WERI-Rb-1 (cell line): ENCODE results near the gene BCL2.

Experiments
- DNase-seq: peaks from one replicate; pipeline ENCODE4 v3.0.0-alpha.2; 2020
- H3K27ac ChIP-seq: fragments of 250-450 bp; sonication (Bioruptor Pico); 2 replicates; pipeline ENCODE4 v1.5.1; 2020; ENCODE audit warnings: mild to moderate bottlenecking, moderate library complexity
- H3K27me3 ChIP-seq: fragments of 250-450 bp; sonication (Bioruptor Pico); 2 replicates; pipeline ENCODE4 v1.5.1; 2021; ENCODE audit warnings: mild to moderate bottlenecking, low read depth, moderate library complexity; ENCODE audit not compliant: insufficient read depth, severe bottlenecking
- H3K36me3 ChIP-seq: fragments of 250-450 bp; sonication (Bioruptor Pico); 2 replicates; pipeline ENCODE4 v1.5.1; 2020; ENCODE audit warnings: mild to moderate bottlenecking, moderate library complexity
- H3K4me3 ChIP-seq: 2 replicates; pipeline ENCODE4 v1.5.1; 2011; ENCODE audit warnings: low read depth, mild to moderate bottlenecking, control low read depth, low read length
- H3K9me3 ChIP-seq: fragments of 250-450 bp; sonication (Bioruptor Pico); 2 replicates; pipeline ENCODE4 v1.5.1; 2021; ENCODE audit warnings: mild to moderate bottlenecking, moderate library complexity; ENCODE audit not compliant: severe bottlenecking
- CTCF ChIP-seq: IDR thresholded peaks from 2 replicates; pipeline ENCODE4 v1.5.1; 2011; ENCODE audit warnings: low read depth, mild to moderate bottlenecking, control low read depth, inconsistent platforms, low read length

BCL2 gene

GRCh38 chr18:63284827-63285733 is 34.5 kb downstream of the BCL2 start:
- H3K4me3 ChIP-seq = no peak overlapping the region
- no peak overlapping the region for H3K27ac ChIP-seq
- H3K27me3 ChIP-seq = no peaks in the 10 kb centered on the region
- no peaks in the 10 kb centered on the region for H3K9me3 ChIP-seq
- TF ChIP-seq CTCF = no peak
- DNase-seq = no peak
- H3K36me3 ChIP-seq = peaks cover 3% of the 10 kb centered on the region; the same call in 1 of the 2 replicates

- Histone ChIP-seq H3K9me3 (no peaks in the 10 kb centered on the region), H3K36me3 (peaks cover 3% of the 10 kb centered on the region; the same call in 1 of the 2 replicates), H3K27ac (no peak overlapping the region), H3K27me3 (no peaks in the 10 kb centered on the region), H3K4me3 (no peak overlapping the region)
- no peak for TF ChIP-seq CTCF
- no peak for DNase-seq
Observed at GRCh38 chr18:63284173-63284799, 35.3 kb downstream of the BCL2 start.

- no peak for DNase-seq
- peaks cover 3% of the 10 kb centered on the region; the same call in 1 of the 2 replicates for H3K36me3 ChIP-seq
Observed at GRCh38 chr18:63283305-63284094, 36.1 kb downstream of the BCL2 start.

GRCh38 chr18:63282793-63283192 is 36.8 kb downstream of the BCL2 start:
- no peak overlapping the region for H3K4me3 ChIP-seq
- H3K9me3 ChIP-seq = no peaks in the 10 kb centered on the region
- H3K27ac ChIP-seq = no peak overlapping the region
- peaks cover 3% of the 10 kb centered on the region; the same call in 1 of the 2 replicates for H3K36me3 ChIP-seq
- DNase-seq = no peak
- TF ChIP-seq CTCF = no peak
- H3K27me3 ChIP-seq = no peaks in the 10 kb centered on the region

More at GRCh38 chr18:63283305-63284094, 36.1 kb downstream of the BCL2 start:
- Histone ChIP-seq H3K27me3 (no peaks in the 10 kb centered on the region), H3K9me3 (no peaks in the 10 kb centered on the region), H3K27ac (no peak overlapping the region), H3K4me3 (no peak overlapping the region)
- no peak for TF ChIP-seq CTCF

- Histone ChIP-seq H3K27ac (no peak overlapping the region), H3K36me3 (no peaks in the 10 kb centered on the region), H3K27me3 (no peaks in the 10 kb centered on the region), H3K9me3 (no peaks in the 10 kb centered on the region), H3K4me3 (no peak overlapping the region)
- TF ChIP-seq CTCF = no peak
- no peak for DNase-seq
Observed at GRCh38 chr18:63273222-63273927, 46.2 kb downstream of the BCL2 start.
